Stimulated activated CD8-positive, alpha-beta memory T cell treated with anti-CD3 and anti-CD28 coated beads, Interleukin-15, amount 100 ng/mL, for 48 hours (primary cell): Measurements from ENCODE around the gene BAK1.

Experiments used
- DNase-seq, 2 donors: peaks; one replicate each; pipeline ENCODE4 v3.0.0-alpha.2; 2020; ENCODE audit warnings: low read depth in 2 of 2

BAK1 gene

DNA sequence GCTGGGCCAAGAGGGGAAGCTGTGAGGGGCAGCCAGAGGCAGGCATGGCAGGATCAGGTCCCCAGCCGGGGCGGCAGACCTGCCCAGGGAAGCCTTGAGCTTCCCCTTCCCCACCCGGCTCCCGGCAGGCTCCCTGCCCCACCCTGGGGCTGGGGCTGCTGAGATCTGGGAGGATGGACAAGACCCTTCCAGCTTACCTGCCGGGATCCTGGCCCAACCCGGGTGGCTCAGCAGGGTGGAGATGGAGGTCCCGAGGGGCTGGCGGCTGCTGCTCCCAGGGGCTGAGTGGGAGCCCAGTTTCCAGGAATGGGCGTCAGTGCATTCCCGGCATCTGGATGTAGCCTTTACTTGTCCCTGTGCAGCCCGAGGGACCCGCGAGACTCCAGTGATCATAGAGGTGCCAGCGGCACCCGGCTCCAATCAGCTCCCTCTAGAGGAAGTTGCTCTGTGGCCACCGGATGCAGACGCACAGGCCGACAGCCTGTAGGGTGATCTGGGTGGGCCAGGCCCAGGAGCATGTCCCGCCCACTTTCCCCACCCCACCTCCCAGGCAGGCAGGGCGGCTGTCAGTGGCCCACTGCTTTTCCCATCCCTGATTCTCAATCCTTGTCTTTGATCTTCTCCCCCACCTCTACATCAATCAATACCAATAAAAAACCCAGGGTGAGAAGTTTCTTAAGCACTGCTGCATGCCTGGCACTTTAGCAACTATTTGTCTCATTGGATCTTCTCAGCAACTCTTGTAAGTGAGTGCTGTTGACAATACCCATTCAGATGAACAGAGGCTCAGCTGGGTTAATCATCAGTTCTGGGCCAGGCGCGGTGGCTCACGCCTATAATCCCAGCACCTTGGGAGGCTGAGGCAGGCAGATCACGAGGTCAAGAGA lies at the start of gene BAK1:
Gene BAK1 (minus strand): TSS at position 449 of the 887 bp plus-strand sequence. CDS start 2,672 bp downstream, outside the sequence.
- DNase-seq, result peak; percentile 84 to 86

DNA sequence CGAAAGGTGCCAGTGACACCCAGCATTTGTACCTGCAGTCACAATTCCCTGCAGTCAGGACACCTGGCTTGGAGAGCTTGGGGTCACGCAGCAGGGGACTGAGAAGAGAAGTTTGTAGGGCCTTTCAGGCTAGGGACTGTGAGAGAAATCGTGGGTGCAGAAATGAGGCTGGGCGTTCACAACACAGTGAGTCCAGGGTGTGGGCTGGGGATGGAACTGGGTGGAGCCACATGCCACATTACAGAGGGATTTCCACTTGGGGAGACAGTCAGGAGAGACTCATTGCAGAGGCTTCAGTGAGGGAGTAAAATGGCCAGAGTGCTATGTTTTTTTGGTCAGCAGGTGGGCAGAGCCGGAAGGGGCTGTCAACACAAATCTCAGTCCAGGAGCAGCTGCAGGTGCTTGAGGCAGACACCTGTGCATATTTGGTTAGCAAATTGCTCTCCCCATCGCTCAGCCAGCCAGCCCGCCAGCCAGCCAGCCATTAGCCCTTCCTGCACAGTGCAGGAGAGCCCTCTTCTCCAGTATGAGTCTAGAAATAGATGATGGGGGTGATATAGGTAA lies 48.4 kb upstream of the BAK1 start:
- no peak for DNase-seq

DNA sequence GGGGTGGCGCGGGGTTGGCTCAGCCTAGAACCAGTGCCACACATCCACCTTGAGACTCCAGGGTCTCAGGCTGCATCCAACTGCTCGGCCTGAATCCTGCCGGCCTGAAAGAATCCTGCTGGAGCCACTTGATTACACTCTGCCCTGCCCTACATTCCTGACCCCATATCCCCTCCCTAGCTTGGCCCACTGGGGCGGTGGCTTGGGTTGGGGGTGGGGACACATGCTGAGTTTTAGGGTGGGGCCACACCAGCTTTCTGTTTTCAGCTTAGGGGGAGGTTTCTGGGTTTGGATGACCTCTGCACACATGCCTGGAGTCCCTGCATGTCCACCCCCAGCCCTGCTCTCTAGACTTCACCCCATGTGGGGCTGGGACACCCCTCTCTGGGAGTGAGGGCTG lies 47.8 kb upstream of the BAK1 start:
- DNase-seq, result no peak

GRCh38 chr6:33624856-33625255 lies 44.8 kb upstream of the BAK1 start:
- DNase-seq, result no peak

- no peak for DNase-seq
Observed at GRCh38 chr6:33623895-33624381, 43.9 kb upstream of the BAK1 start.

DNA sequence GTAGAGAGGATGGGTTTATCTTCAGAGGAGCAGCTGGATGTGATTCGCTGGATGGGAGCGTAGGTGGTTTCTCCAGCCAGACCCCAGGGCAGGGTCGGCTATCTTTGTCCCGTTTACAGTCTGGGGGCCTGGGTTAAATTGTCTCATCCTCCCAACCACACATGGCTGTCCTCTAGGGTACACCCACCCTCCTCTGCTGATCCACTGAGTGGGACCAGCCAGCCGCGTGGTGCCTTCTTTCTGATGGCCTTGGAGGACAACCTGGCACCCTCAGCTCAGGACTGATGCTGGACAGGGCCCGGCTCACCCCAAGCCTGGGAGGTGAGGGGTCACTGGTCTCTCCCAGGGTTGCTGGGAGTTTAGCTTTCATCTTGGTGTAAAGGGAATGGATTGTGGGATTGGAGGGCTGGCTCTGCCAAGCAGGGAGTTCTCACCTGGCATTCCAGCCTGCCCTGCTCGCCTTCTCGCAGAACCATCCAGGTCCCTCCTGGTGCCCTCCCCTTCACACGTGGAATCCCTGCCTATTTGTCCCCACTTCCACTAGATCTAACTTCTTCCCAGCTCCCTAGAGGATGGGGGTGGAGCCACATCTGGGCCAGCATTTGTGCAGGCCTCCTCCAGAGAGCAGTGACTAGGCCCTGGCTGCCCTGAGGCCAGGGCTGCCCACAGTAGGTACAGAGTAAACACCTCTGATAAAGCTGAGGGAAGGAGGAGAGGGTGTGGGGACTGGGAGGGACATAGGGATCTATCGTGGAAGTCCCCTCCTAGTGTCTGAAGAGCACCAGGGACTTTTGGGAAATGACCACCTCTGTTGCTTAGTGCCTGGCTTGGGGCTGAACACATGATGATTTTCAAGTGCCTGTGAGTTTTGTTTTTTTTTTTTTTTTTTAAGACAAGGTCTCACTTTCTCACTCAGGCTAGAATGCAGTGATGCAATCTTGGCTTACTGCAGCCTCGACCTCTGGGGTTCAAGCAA lies 42.7 kb upstream of the BAK1 start:
- DNase-seq, result no peak

DNA sequence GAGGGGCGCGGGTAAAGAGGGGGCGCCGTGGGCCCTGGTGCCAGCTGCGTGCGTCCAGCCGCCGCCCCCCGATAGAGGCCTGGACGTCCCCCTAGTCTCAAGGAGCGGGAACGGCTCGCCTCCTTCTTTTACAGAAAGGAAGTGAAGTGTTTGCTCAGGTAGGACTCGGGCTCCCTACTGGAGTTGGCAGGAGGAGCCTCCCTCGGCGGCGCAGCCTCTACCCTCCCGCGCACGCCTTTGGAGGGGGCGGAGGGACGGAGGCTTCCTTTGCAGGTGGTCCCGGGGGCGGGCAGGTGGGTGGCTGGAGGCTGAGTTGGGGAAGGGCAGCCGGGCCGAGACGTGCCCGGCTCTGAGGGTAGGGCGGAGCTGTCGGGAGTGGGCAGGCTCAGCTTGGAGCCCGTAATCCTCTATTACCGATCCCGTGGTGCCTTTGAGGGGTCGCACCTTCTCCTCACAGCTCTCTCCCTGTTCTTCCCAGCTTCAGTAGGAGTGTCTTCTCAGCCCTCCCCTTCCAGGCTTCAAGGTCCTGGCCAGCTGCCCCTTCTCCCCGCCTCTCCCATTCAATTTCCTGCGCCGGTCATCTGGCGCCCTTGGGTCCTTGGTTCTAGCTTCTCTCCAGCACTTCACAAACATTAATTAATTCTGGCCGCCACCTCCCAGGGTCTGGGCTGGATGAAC lies 41.8 kb upstream of the BAK1 start:
- peak; percentile 18 to 31 for DNase-seq

DNA sequence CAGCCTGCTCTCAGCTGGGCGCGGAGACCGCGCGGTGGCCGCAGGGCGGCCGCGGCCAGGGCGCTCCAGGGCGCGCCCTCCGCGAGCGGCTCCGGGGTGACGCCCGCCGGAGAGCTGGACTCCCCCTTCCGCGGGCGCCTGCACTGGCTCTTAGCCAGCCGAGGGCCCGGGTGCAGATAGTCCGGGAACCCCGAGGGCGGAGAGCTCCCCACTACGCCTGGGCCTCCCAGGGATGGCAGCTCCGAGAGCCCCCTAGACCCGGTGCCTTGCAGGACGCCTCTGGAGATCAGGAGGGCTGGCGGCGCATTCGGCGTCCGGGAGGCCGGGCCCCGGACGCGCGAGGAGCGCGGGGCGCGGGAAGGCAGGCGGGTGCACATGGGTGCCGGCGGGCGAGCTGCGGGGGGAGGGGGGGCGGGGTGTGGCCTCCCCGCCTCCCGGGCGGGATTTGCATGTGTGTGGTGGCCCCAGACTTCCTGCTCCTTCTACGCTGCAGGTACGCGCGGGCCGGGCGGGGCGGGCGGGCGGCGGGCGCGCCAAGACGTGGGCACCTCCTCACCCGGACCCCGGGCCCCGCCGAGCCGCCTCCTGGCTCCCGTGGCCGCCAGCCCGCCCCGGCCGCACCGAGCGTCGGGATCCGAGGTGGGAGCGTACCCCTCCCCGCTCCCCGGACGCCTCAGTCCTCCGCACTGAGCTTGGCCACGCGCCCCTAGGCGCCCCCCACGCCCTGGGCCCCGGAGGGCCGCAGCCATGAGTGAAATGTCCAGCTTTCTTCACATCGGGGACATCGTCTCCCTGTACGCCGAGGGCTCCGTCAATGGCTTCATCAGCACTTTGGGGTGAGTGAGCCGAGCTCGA lies 41.0 kb upstream of the BAK1 start, which contains the start of gene ITPR3:
Gene ITPR3 (plus strand): TSS at position 467 of the 855 bp plus-strand sequence. CDS start 281 bp downstream, at position 748.
- peak; percentile 61 to 63 for DNase-seq

- DNase-seq, result no peak
Observed at GRCh38 chr6:33620158-33620855, 40.2 kb upstream of the BAK1 start.

- DNase-seq, result no peak
Observed at GRCh38 chr6:33619166-33619840, 39.2 kb upstream of the BAK1 start.

GRCh38 chr6:33616913-33617312 lies 36.8 kb upstream of the BAK1 start:
- no peak for DNase-seq

DNA sequence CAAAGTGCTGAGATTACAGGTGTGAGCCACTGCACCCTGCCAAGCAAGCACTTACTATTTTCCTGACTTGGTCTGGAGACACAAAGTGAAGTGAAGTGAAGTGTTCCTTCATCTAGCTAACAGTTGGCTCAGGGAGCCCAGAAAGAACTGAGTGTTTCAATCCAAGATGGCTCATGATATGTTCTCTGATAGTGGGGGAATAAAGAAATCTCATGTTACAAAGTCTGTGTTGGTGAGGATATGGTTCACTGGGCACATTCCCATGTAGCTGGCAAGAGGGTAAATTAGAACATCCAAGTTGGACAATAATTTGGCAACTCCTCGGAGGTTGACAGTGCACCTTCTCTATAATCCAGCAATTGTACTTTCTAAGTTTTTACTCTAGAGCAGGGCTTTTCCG lies 36.0 kb upstream of the BAK1 start:
- no peak for DNase-seq

DNA sequence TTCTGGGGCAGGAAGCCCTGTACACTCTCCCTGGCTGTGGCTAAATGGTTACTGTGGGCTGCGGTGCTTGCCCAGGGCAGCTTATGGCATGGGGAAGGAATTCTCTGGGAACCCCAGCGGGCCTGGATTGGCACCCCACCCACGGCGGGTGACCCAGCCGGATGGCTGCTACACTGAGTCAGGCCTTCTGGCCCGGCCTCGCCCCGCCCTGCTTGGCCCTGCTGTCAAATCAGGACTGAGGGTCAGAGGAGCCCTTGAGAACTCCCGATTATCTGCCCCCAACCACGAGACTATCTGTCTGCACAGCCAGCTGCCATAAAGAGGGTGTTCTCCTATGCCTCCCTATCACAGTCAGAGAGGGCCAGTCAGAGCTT lies 33.7 kb upstream of the BAK1 start:
- no peak for DNase-seq

DNA sequence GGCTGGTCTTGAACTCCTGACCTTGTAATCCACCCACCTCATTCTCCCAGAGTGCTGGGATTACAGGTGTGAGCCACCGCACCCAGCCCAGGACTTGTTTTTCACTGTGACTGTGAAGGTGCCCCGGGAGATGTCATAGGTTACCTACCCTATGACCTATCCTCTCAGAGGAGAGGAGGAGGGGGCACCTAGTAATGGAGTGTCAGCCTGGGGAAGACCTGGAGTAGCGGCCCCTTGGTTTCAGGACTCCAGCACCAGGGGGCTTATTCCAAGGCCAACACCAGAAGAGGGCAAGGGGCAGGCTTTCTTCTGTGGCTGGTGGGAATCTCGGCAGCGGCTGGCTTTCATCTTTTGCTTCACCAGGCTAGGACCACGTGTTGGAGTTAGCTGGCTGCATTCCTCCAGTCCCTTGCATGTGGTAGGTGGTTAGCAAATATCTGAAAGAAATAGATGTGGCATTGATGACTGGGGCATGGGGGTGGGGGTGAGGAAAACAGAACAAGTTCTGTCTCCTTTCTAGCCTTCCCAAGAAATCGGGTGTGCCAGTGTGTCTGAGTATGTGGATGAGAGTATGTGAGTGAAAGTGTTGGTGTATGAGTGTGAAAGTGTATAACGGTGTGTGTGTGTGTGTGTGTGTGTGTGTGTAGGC lies 33.2 kb upstream of the BAK1 start:
- DNase-seq, result no peak

- no peak for DNase-seq
Observed at GRCh38 chr6:33610779-33611732, 31.0 kb upstream of the BAK1 start.

- no peak for DNase-seq
Observed at GRCh38 chr6:33610067-33610466, 30.0 kb upstream of the BAK1 start.

DNA sequence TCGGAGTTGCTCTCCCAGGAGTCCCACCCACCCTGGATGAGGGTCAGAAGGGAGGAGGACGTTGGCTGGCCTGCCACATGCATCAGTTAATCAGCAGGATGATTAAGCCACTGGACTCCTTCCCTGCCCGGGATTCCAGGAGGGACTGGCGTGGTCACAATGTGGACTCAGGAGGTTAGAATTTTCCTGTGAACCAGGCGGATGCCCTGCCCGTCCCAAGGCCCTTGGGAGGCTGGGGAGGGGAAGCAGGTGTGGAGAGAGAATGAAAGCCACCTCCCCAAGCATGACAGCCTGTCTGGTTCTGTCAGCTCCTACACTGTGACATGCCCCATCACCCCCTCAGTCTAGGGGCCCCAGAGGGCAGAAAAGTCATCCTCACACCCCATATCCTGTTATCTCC lies 29.5 kb upstream of the BAK1 start:
- no peak for DNase-seq
